GM21786 (cell line): ENCODE data around the gene DDX50.
"Not testable (repeated sequence)": the region's sequence is repeated elsewhere in the genome, so short reads cannot be mapped to it uniquely, and the experiment has no call there.

ENCODE experiments used
- ATAC-seq: cut with Tn5 transposase; IDR thresholded peaks from one replicate; pipeline ENCODE4 v1.9.1; 2021; ENCODE audit not compliant: unreplicated experiment

The DDX50 gene

GRCh38 chr10:68900427-68901104 is 549 bp upstream of the DDX50 start:
- ATAC-seq, result peak; percentile 26

GRCh38 chr10:68902382-68902781 is 1.3 kb downstream of the DDX50 start:
- no peak for ATAC-seq

DNA sequence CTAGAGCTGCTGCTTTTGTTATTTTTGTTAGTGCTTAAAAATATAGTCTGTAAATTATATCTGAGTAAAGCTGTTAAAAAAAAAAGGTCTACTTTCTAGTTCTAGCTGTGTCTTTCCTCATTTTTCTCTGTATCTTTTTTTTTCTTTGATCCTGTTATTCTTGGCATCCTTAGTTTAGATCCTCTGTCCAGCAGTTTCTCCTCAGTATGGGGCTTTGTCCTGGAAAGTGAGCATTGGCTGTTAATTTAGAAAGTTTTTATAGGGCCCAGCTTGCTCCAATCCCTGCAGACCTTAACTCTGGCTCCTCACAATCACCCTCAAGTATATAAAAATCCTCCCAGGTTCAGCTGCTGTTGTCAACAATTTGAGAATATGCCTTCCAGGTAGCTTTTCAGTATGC is 23.5 kb downstream of the DDX50 start:
- ATAC-seq, result no peak

DNA sequence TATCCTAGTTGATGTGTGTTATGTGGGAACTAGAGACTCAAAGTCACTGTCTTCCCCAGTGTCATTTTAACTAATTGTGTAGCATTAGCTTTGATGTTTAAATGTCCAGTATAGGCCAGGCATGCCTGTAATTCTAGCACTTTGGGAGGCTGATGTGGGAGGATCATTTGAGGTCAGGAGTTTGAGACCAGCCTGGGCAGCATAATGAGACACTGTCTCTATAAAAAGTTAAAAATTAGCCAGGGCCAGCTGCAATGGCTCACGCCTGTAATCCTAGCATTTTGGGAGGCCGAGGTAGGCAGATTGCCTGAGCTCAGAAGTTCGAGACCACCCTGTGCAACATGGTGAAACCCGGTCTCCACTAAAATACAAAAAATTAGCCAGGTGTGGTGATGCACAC is 24.4 kb downstream of the DDX50 start:
- ATAC-seq, result no peak

DNA sequence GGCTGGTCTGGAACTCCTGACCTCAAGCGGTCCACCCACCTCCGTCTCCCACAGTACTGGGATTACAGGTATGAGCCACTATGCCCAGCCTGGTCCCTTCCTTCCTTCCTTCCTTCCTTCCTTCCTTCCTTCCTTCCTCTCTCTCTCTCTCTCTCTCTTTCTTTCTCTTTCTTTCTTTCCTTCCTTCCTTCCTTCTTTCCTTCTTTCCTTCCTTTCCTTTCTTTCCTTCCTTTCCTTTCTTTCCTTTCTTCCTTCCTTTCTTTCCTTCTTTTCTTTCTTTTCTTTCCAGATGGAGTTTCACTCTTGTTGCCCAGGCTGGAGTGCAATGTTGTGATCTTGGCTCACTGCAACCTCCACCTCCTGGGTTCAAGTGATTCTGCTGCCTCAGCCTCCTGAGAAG is 28.0 kb downstream of the DDX50 start:
- ATAC-seq, result not testable (repeated sequence)

- not testable (repeated sequence) for ATAC-seq
Measured at GRCh38 chr10:68929888-68930287, 28.8 kb downstream of the DDX50 start.

- ATAC-seq, result not testable (repeated sequence)
Measured at GRCh38 chr10:68932860-68933259, 31.7 kb downstream of the DDX50 start.

DNA sequence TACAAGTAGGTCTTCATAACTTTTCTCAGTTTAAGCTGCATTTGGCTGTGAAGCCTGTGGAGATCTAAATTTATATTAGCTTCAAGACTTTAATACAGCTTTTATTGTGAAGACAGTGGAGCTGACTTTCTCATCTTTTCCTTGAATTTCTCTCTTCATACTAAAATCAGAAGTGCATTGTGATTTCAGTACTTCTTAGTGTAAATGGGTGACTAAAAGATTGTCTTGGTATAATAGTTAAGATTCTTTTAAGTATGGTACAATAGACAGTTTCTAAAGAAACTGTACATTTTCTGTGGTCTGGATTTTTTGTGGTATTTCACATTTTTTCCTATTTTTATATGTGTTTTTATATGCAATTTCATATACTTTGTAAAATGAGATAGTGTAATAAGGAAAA is 33.9 kb downstream of the DDX50 start:
- ATAC-seq, result no peak

DNA sequence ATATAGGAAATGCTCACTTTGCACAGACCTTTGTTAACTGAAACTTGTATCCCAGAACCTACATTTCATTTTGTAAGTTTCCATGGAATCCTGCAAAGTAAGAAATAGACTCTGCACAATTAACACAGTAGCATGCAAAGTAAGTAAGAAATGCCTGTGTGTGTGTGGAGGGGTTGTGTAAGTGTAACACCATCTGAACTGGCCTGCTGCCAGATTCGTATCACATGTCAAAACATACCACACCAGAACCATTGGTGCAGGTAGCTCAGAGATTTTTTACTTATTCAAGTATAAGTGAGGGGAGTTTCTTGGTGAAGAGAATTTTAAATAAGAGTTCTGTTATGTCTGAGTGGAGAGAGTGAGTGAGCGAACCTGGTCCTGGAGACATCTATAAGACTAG is 37.0 kb downstream of the DDX50 start:
- ATAC-seq, result no peak

- no peak for ATAC-seq
Measured at GRCh38 chr10:68938884-68939283, 37.8 kb downstream of the DDX50 start.

DNA sequence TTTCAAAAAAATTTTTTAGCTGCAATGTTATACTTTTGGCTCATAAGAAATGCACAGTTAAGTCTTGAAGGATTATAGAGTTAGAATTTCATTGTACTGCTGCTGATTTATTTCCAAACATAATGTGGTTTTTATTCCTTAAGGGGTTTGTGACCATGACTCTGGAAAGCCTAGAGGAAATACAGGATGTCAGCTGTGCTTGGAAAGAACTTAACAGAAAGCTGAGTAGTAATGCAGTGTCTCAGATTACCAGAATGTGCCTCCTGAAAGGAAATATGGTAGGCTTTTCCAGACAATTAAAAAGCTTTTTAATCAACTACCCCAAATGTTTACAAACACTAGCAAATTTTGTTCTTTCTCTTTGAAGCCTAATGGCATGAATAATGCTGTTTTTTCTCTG is 39.8 kb downstream of the DDX50 start:
- ATAC-seq, result not testable (repeated sequence)

DNA sequence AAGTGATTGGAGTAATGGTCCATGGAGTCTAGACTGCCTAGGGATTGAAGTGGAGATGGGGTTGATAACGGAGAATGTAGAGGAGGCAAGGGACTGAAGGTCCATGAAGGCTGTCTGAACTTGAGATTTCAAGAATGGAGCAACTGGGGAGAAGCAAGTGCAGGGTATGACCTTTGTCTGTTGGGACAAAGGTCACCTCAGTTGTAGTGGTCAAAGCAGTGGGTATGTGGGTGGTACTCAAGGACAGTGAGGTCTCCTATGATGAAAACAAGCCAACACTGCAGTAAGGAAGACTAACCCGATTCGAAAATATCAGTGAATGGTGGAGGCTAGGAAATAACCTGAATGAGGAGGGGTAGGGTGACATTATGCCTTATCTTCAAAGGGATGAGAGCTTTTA is 49.5 kb downstream of the DDX50 start:
- no peak for ATAC-seq

DNA sequence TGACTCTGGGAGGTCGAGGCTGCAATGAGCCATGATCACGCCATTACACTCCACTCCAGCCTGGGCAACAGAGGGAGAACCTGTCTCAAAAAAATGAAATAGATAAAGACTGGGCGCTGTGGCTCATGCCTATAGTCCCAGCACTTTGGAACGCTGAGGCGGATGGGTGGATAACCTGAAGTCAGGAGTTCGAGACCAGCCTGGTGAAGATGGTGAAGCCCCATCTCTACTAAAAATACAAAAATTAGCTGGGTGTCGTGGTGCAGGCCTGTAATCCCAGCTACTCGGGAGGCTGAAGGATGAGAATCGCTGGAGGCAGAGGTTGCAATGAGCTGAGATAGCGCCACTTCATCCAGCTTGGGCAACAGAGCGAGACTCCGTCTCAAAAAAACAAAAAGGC is 53.8 kb downstream of the DDX50 start:
- ATAC-seq, result no peak

DNA sequence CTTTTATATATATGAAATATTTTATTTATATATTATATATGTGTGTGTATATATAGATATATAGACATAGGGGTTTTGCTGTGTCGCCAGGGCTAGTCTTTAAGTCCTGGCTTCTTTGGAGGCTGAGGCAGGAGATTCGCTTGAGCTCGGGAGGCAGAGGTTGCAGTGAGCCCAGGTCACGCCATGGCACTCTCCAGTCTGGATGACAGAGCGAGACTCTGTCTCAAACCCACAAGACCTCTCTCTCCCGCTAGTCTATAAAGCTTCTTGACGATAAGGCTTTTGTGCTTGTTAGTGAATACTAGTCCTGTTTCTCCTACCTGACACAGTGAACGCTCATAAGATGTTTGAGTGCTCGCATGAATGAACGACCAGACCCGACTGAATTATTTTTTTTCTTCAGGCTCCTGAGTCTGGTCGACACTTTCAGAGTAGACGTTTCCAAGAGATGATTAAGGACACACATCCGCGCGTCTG is 54.3 kb downstream of the DDX50 start:
- no peak for ATAC-seq

DNA sequence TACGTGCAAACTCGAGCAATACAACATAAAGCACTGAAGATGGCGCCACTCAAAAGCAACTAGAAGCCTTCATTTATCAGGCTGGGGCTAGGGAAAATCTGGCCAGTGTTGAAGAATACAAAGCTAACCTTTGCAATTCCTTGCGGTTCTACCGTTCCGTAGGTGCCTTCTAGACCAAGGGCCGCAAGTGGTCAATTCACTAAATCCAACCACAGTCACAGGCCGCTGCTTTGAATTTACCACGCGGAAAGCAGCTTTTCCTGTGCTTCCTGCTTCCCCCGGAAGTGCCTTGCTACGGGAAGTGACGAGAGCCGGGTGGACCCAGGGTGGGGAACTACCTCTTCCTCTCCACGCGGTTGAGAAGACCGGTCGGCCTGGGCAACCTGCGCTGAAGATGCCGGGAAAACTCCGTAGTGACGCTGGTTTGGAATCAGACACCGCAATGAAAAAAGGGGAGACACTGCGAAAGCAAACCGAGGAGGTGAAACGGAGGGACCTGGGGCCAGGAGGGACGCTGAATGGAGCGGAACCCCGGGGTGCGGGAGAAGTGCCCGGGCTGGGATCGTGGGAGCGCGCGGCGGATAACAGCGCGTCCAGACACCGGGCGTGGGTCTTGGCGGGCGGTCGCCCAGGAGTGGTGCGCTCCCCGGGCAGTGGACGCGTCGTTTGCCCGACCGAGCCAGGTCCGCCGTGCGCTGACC is 54.9 kb downstream of the DDX50 start, which contains the start of gene DDX21:
Gene DDX21 (plus strand): TSS at position 339 of the 701 bp plus-strand sequence. CDS start 56 bp downstream, at position 395.
- peak; percentile 85 for ATAC-seq

GRCh38 chr10:68957284-68957615 is 56.1 kb downstream of the DDX50 start:
- no peak for ATAC-seq

DNA sequence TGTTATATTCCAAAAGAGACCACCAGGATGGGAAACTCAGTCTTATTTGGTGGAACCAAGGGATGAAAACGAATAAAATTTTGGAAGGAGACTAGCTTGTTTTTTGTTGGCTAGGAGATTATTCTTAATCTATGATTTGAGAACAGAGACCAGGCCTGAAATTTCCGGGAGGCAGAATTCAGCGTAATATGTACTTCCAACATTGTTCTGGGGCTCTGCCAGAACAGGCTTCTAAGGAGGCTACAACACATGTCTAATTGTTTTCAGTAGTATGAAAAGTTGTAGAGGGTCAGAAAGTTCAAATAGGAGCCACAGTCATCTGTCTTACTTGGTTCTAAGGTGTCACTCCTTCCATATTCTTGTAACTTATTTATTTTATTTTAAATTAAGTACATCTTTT is 56.5 kb downstream of the DDX50 start:
- ATAC-seq, result no peak

DNA sequence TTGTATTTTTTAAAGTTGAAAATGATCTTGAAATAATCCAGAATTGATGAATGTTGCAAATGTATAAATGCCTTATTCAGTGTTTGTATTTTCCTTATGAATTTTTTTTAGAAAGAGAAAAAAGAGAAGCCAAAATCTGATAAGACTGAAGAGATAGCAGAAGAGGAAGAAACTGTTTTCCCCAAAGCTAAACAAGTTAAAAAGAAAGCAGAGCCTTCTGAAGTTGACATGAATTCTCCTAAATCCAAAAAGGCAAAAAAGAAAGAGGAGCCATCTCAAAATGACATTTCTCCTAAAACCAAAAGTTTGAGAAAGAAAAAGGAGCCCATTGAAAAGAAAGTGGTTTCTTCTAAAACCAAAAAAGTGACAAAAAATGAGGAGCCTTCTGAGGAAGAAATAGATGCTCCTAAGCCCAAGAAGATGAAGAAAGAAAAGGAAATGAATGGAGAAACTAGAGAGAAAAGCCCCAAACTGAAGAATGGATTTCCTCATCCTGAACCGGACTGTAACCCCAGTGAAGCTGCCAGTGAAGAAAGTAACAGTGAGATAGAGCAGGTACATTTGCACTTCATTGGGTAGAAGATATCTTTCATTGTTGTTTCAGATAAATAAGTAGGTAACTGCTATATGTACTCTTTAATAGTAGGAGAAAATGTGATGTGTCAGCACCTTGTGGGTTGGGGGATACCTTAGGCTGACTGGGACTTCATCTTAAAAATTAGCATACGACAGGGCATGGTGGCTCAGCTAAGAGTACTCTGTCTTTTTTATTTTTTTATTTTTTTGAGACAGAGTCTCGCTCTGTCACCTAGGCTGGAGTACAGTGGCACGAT is 58.8 kb downstream of the DDX50 start:
- no peak for ATAC-seq

- no peak for ATAC-seq
Measured at GRCh38 chr10:68963151-68963550, 62.0 kb downstream of the DDX50 start.

GRCh38 chr10:68973975-68974374 is 72.9 kb downstream of the DDX50 start:
- no peak for ATAC-seq

DNA sequence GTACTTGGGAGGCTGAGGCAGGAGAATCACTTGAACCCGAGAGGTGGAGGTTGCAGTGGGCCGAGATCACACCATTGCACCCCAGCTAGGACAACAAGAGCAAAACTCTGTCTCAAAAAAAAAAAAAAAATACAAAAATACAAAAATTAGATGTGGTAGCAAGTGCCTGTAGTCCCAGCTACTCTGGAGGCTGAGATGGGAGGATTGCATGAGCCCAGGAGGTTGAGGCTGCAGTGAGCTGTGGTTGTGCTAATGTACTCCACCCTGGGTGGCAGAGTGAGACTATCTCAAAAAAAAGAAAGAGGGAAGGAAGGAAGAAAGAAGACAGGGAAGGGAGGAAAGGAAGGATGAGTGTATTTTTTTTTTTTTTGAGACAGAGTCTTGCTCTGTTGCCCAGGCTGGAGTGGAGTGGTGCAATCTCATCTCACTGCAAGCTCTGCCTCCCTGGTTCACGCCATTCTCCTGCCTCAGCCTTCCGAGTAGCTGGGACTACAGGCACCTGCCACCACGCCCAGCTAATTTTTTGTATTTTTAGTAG is 74.9 kb downstream of the DDX50 start:
- not testable (repeated sequence) for ATAC-seq
